HEK293T (cell line): ENCODE results near the gene CST6.

Experiments used
- ARNT ChIP-seq: fragments of 450-650 bp; IDR thresholded peaks from 2 replicates; pipeline ENCODE4 v1.6.1; 2017; ENCODE audit warnings: mild to moderate bottlenecking
- BHLHE40 ChIP-seq: fragments of 450-650 bp; IDR thresholded peaks from 2 replicates; pipeline ENCODE4 v1.6.1; 2016; ENCODE audit warnings: mild to moderate bottlenecking, moderate library complexity, borderline replicate concordance
- ELF4 ChIP-seq: fragments of 450-650 bp; IDR thresholded peaks from 2 replicates; pipeline ENCODE4 v1.6.1; 2017; ENCODE audit warnings: antibody characterized with exemption
- FOXM1 ChIP-seq: fragments of 450-650 bp; IDR thresholded peaks from 2 replicates; pipeline ENCODE4 v1.6.1; 2017; ENCODE audit warnings: mild to moderate bottlenecking, borderline replicate concordance
- HDGF ChIP-seq: fragments of 450-650 bp; IDR thresholded peaks from 2 replicates; pipeline ENCODE4 v1.6.1; 2017; ENCODE audit warnings: antibody characterized with exemption, borderline replicate concordance
- NFRKB ChIP-seq: fragments of 450-650 bp; IDR thresholded peaks from 2 replicates; pipeline ENCODE4 v1.6.1; 2016; ENCODE audit warnings: mild to moderate bottlenecking, moderate library complexity
- SP1 ChIP-seq: fragments of 450-650 bp; IDR thresholded peaks from 2 replicates; pipeline ENCODE4 v1.6.1; 2017
- TARDBP ChIP-seq: fragments of 450-650 bp; IDR thresholded peaks from 2 replicates; pipeline ENCODE4 v1.6.1; 2016

DNA sequence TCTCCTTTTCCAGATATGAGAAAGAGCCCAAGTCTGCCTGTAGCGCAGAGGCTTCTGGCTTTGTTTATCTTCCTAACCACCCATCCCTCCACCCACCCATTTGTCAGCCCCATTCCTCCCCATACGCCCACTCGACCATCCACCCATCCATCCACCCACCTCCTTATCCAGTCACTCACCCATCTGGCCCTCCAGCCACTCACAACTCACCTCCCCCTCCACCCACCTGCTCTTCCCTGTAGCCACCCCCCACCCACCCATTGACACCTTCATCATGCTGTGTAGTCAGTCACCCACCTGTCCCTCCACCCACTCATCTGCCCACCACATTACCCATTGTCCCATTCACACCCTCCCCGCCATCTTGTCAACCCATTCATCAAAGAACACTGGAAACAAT is 5.5 kb downstream of the CST6 start:
- TF ChIP-seq BHLHE40 (no peak), NFRKB (no peak), HDGF (no peak), SP1 (no peak), ARNT (no peak), TARDBP (no peak), ELF4 (no peak), FOXM1 (no peak)
